CD14-positive monocyte (primary cell): ENCODE results near the gene SSR4. TPM values are rescaled to one million over a fixed set of nuclear protein-coding genes. Genes with fewer than 3 reads are reported as not detected.

ENCODE experiments used
- DNase-seq, 3 donors: peaks; one replicate each; pipeline ENCODE4 v3.0.0-alpha.2; 2011 to 2022
- H2AFZ ChIP-seq: 2 replicates; pipeline ENCODE4 v1.6.0; 2012; ENCODE audit warnings: mild to moderate bottlenecking, low read depth, low read length, inconsistent platforms; ENCODE audit not compliant: insufficient read depth, poor library complexity, severe bottlenecking
- H3K27ac ChIP-seq, 2 donors: 1 replicate in 1 of 2; 2 replicates in 1 of 2; pipeline ENCODE4 v1.5.1; 2012 to 2013; ENCODE audit warnings: low read length in 2 of 2, control low read depth in 1 of 2, inconsistent platforms in 1 of 2, low read depth in 1 of 2, mild to moderate bottlenecking in 1 of 2
- H3K27me3 ChIP-seq, 2 donors: one replicate each; pipeline versions ENCODE4 v1.6.0 to v1.6.1; 2011 to 2013; ENCODE audit warnings: low read length in 2 of 2; ENCODE audit not compliant: control insufficient read depth in 2 of 2, insufficient read depth in 2 of 2
- H3K36me3 ChIP-seq, 2 donors: replicated peaks in 1 of 2; 1 replicate in 1 of 2; 2 replicates in 1 of 2; pipeline versions ENCODE4 v1.5.1 to v1.6.1; 2012 to 2013; ENCODE audit warnings: low read length in 2 of 2, control low read depth in 1 of 2, inconsistent platforms in 1 of 2, mild to moderate bottlenecking in 1 of 2; ENCODE audit not compliant: insufficient read depth in 2 of 2, control insufficient read depth in 1 of 2
- H3K4me1 ChIP-seq, 2 donors: 1 replicate in 1 of 2; 2 replicates in 1 of 2; pipeline versions ENCODE4 v1.5.1 to v1.6.1; 2012 to 2013; ENCODE audit warnings: low read length in 2 of 2, control low read depth in 1 of 2, inconsistent platforms in 1 of 2, mild to moderate bottlenecking in 1 of 2, moderate library complexity in 1 of 2; ENCODE audit not compliant: insufficient read depth in 2 of 2, control insufficient read depth in 1 of 2
- H3K4me2 ChIP-seq: replicated peaks from 2 replicates; pipeline ENCODE3; 2012; ENCODE audit warnings: low read length, moderate library complexity, mild to moderate bottlenecking; ENCODE audit not compliant: poor library complexity, severe bottlenecking; ENCODE audit errors: extremely low read depth
- H3K4me3 ChIP-seq, 3 experiments: fragments of 200-600 bp in 1 of 3; sonication (generic) in 1 of 3; replicated peaks in 1 of 3; 1 replicate in 2 of 3; 2 replicates in 1 of 3; pipeline ENCODE4 v1.5.1; 2011 to 2013; ENCODE audit warnings: low read length in 3 of 3, mild to moderate bottlenecking in 3 of 3, control low read depth in 2 of 3, low read depth in 2 of 3, inconsistent platforms in 1 of 3, moderate library complexity in 1 of 3
- H3K79me2 ChIP-seq: 2 replicates; pipeline ENCODE4 v1.6.0; 2012; ENCODE audit warnings: mild to moderate bottlenecking, control low read depth, inconsistent platforms, low read length, moderate library complexity; ENCODE audit not compliant: insufficient read depth
- H3K9ac ChIP-seq: 2 replicates; pipeline ENCODE4 v1.6.0; 2017; ENCODE audit warnings: low read length, mild to moderate bottlenecking; ENCODE audit not compliant: insufficient read depth, poor library complexity, severe bottlenecking
- H3K9me3 ChIP-seq, 2 donors: replicated peaks in 1 of 2; 1 replicate in 1 of 2; 2 replicates in 1 of 2; pipeline versions ENCODE4 v1.5.1 to v1.6.1; 2012 to 2013; ENCODE audit warnings: low read length in 2 of 2, control low read depth in 1 of 2; ENCODE audit not compliant: control insufficient read depth in 1 of 2, insufficient read depth in 1 of 2
- H4K20me1 ChIP-seq: 2 replicates; pipeline ENCODE4 v1.6.0; 2012; ENCODE audit warnings: mild to moderate bottlenecking, low read length, control low read depth, moderate library complexity; ENCODE audit not compliant: insufficient read depth
- H3K27ac Mint-ChIP-seq, 7 donors: one replicate each; pipeline ENCODE4 v1.8.0; 2020; ENCODE audit warnings: mild to moderate bottlenecking in 7 of 7, mixed read lengths in 7 of 7, moderate library complexity in 6 of 7, inconsistent platforms in 2 of 7
- H3K27me3 Mint-ChIP-seq, 3 donors: one replicate each; pipeline ENCODE4 v1.8.0; 2021 to 2022; ENCODE audit warnings: low read depth in 3 of 3, mild to moderate bottlenecking in 3 of 3, mixed read lengths in 3 of 3, moderate library complexity in 3 of 3, inconsistent platforms in 1 of 3
- H3K36me3 Mint-ChIP-seq, 2 donors: one replicate each; pipeline ENCODE4 v1.8.0; 2020; ENCODE audit warnings: mixed read lengths in 2 of 2, inconsistent platforms in 1 of 2, mild to moderate bottlenecking in 1 of 2
- H3K4me1 Mint-ChIP-seq: one replicate; pipeline ENCODE4 v1.8.0; 2020; ENCODE audit warnings: mild to moderate bottlenecking, mixed read lengths
- H3K4me3 Mint-ChIP-seq, 2 donors: one replicate each; pipeline ENCODE4 v1.8.0; 2020; ENCODE audit warnings: mild to moderate bottlenecking in 2 of 2, mixed read lengths in 2 of 2, moderate library complexity in 1 of 2
- H3K9me3 Mint-ChIP-seq, 7 donors: one replicate each; pipeline ENCODE4 v1.8.0; 2020 to 2022; ENCODE audit warnings: mixed read lengths in 7 of 7, mild to moderate bottlenecking in 6 of 7, moderate library complexity in 6 of 7, inconsistent platforms in 2 of 7
- WGBS: methylation state at CpG from one replicate; pipeline ENCODE4 v1.1.5; 2013; ENCODE audit warnings: missing lambda C conversion rate; ENCODE audit not compliant: insufficient coverage; 5-methylcytosine and 5-hydroxymethylcytosine counted together
- intact Hi-C, 2 donors: fragments of 100-400 bp; cut with micrococcal nuclease; formaldehyde crosslinking; loops; one replicate each; pipeline versions ENCODE4 v1.15.0 to v1.15.1; 2023
- polyA plus RNA-seq, 3 donors: library from polyadenylated mRNA; depleted of rRNA in 1 of 3; unstranded in 2 of 3; stranded (reverse) in 1 of 3; fragments of 300-500 nt in 2 of 3; fragments of >200 nt in 1 of 3; fragmentation: Illumina TruSeq in 2 of 3; gene quantifications; 1 replicate in 2 of 3; 2 replicates in 1 of 3; pipeline ENCODE4 v1.2.3, GENCODE V29; 2012 to 2021
- TF ChIP-seq, protein P1 (sequence below): fragments of 200-600 bp; IDR thresholded peaks from one replicate; pipeline ENCODE4 v1.8.0; 2022; ENCODE audit warnings: antibody characterized with exemption, mild to moderate bottlenecking

Gene SSR4
- polyA plus RNA-seq, 3 donors, result 201 to 419 (median 362) TPM

DNA sequence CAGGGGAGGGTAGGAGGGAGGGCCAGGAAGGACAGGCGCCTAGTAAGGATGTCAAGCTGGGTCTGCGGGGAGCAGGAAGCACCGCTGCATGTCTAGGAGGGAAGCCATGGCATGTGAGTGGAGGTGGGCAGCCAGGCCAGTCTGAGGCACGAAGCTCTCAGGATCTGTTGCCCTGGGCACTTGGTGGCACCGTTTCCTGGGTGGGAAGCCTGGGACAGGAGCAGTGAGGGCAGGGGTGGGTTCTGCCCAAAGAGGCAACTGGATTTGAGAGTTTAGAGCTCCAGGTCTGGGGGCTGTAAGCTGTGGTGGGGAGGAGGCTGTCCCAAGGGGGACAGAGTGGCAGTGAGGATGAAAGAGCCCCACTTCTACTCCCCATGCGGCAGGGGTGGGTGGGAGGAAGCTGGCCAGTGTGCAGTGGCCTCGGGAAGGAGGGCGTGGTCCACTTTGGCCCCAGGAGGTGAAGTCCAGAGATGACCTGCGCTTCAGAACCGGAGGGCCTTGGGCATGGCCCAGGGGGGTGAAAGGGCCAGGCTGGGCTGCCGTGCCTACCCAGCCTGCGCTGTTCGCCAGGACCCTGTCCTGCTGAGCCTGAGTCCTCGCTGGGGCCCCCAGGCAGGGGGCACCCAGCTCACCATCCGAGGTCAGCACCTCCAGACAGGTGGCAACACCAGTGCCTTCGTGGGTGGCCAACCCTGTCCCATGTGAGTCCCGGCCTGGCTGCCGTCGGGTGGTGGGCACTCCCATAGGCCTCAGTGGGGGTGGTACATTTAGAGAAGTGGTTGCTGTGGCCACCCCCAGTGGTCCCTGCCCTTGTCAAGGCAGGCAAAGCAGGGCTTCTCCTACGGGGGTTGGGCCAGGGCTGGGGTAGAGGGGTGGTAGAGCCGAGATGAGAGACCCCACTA is 21.9 kb upstream of the SSR4 start:
- peaks cover 1 to 5% (median 3%) of the 10 kb centered on the region in 3 donors for H3K27me3 Mint-ChIP-seq
- no peak overlapping the region for H3K27ac Mint-ChIP-seq
- intact Hi-C loops, result no loop called here
- 84% methylated on average over 12 of the region's 21 CpGs for WGBS
- Histone ChIP-seq H3K4me3 (no peak overlapping the region), H3K27me3 (no peaks in the 10 kb centered on the region), H3K4me2 (no peak overlapping the region), H3K9ac (no peak overlapping the region), H3K36me3 (no peaks in the 10 kb centered on the region), H4K20me1 (no peaks in the 10 kb centered on the region), H3K27ac (no peak overlapping the region), H3K4me1 (no peaks in the 10 kb centered on the region), H3K9me3 (no peaks in the 10 kb centered on the region), H3K79me2 (no peaks in the 10 kb centered on the region), H2AFZ (no peak overlapping the region)
- no peaks in the 10 kb centered on the region for H3K4me1 Mint-ChIP-seq
- H3K4me3 Mint-ChIP-seq, result no peak overlapping the region
- TF ChIP-seq, protein P1, sequence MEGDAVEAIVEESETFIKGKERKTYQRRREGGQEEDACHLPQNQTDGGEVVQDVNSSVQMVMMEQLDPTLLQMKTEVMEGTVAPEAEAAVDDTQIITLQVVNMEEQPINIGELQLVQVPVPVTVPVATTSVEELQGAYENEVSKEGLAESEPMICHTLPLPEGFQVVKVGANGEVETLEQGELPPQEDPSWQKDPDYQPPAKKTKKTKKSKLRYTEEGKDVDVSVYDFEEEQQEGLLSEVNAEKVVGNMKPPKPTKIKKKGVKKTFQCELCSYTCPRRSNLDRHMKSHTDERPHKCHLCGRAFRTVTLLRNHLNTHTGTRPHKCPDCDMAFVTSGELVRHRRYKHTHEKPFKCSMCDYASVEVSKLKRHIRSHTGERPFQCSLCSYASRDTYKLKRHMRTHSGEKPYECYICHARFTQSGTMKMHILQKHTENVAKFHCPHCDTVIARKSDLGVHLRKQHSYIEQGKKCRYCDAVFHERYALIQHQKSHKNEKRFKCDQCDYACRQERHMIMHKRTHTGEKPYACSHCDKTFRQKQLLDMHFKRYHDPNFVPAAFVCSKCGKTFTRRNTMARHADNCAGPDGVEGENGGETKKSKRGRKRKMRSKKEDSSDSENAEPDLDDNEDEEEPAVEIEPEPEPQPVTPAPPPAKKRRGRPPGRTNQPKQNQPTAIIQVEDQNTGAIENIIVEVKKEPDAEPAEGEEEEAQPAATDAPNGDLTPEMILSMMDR, result no peak
- DNase-seq, result peak in 1 of 3 donors; percentile 0
- no peaks in the 10 kb centered on the region for H3K36me3 Mint-ChIP-seq
- peaks cover 0 to 10% (median 2%) of the 10 kb centered on the region in 7 donors for H3K9me3 Mint-ChIP-seq

DNA sequence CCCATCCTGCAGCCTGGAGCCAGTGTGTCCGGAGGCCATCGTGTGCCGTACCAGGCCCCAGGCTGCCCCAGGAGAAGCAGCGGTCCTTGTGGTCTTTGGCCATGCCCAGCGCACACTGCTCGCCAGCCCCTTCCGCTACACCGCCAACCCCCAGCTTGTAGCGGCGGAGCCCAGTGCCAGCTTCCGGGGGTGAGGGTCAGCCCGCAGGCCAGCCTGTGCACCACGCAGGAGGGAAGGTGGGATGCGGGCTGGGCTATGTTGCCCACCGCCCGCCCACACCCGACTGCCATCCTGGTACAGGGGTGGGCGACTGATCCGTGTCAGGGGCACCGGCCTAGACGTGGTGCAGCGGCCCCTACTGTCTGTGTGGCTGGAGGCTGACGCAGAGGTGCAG is 21.3 kb upstream of the SSR4 start:
- intact Hi-C loops, result no loop called here
- Histone ChIP-seq H3K9ac (no peak overlapping the region), H3K4me1 (no peaks in the 10 kb centered on the region), H3K4me2 (no peak overlapping the region), H3K27ac (no peak overlapping the region), H3K79me2 (no peaks in the 10 kb centered on the region), H3K27me3 (no peaks in the 10 kb centered on the region), H3K4me3 (no peak overlapping the region), H3K9me3 (no peaks in the 10 kb centered on the region), H4K20me1 (no peaks in the 10 kb centered on the region), H3K36me3 (no peaks in the 10 kb centered on the region), H2AFZ (no peak overlapping the region)
- Mint-ChIP-seq H3K9me3 (peaks cover 0 to 10% (median 2%) of the 10 kb centered on the region in 7 donors), H3K36me3 (no peaks in the 10 kb centered on the region), H3K27me3 (peaks cover 1 to 4% (median 3%) of the 10 kb centered on the region in 3 donors), H3K4me1 (no peaks in the 10 kb centered on the region), H3K4me3 (no peak overlapping the region), H3K27ac (no peak overlapping the region)
- TF ChIP-seq, protein P1, result no peak
- no peak for DNase-seq
- WGBS, result 94% methylated on average over 9 of the region's 23 CpGs
